DMS 273 treated with DMSO at 0.1 percent for 48 hours (cell line): ENCODE results near the gene ATP5F1E.
"Not testable (repeated sequence)": the region's sequence is repeated elsewhere in the genome, so short reads cannot be mapped to it uniquely, and the experiment has no call there.

Experiments used
- DNase-seq: peaks from one replicate; lab custom pipeline; 2025; lab: John Stamatoyannopoulos, UW

Gene ATP5F1E

DNA sequence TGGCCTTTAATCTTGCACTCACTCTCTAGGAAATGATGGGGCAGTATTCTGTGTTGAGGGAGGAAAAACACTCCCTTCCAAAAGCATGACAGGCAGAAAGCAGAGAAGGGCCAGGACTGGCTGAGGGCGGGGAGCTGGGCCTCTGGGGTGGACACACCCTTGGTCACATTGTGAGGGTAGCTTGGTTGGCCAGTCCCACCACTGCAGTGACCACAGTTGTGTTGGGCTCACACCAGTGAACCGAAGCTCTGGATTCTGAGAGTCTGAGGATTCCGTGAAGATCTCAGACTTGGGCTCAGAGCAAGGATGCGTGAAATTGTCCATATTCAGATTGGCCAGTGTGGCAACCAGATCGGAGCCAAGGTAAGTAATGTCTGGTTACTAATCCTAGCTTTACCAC, 12.9 kb downstream of the ATP5F1E start, which contains the start of gene TUBB1:
TUBB1 (plus strand) TSS at position 213 of the 400 bp plus-strand sequence; CDS start at position 307, 94 bp downstream.
- no peak for DNase-seq

DNA sequence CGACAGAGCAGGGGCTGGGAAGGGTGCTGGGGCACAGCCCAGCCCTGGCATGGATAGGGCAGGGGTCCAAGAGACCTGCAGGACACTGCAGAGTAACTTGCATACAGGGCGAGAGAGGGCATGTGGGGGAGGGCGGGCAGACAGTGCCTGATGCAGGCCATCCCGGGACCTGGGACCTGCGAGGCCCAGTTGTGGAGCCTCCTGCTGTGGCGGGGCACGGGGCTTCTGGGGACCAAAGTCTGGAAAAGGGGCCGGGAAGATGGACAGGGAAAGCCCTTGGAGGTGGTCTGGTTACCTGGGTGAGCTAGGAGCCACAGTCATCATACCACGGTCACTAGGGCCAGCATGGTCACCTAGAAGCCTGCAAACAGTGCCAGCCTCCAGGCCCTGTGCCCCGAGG, 13.3 kb downstream of the ATP5F1E start:
- no peak for DNase-seq

DNA sequence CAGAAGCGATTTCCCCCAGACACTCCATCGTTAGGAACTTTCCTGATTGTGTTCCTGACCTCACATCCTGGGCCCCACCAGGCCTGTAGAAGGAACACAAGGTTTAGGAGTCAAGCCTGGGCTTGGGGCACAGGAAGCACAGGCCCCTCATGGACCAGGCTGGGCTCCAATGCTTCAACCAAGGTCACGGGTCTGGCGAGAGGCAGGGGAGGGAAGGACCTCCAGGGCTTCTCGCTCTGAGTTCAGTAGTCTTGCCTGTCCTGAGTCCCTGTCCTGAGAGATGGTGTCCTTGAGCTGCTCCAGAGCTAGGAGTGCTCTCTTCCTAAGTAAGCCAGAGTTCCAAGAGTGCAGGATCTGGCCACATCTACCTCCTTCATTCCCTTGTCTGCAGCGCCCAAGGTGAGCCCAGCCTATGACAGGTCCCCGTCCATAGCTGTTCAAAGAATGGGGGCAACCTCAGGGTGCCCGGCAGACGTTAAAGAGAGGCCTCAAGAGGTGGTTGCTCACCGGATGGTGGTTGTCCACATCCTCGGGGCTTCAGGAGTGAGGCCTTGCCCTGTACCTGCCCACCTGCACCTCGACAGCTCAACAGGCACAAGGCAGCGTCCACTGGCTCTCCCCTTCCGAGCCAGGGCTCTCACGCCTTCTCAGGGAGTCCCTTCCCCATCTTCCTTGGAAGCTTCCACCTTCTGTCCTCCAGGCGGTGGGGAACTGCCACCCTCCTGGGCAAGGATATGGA, 14.5 kb downstream of the ATP5F1E start:
- DNase-seq, result no peak

DNA sequence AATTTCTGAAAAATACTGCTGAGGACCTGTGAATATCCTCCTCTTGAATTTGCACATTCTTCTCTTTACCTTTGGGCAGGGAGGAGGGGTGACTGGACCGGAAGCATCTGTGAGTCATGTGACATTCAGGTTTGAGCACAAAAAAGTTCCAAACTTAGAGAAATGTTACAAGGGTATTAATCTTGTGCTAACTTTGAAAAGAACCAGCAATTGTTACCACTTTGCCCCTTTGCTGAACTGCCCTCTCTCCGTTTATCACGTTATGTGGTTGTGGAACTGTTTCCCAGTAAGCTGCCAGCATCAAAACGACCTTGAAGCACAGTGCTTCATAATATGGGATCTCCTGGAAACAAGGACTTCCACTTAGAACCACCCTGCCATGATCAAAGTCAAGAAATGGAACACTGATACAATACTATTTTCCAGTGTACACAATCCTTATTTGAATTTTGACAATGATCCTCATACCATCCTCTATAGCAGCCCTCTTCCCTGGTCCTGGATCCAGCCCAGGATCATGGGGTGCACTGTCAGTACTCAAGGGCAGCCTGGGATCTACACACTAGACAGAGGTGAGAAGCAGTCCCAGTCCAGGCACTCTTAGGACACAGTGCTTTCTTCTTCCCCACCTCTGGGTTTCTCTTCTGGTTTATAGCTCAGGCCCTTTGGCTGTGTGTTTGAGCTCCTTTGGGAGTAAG, 15.2 kb downstream of the ATP5F1E start:
- DNase-seq, result no peak

GRCh38 chr20:59015812-59016711, 16.1 kb downstream of the ATP5F1E start:
- DNase-seq, result no peak

- no peak for DNase-seq
Measured at GRCh38 chr20:59015411-59015810, 16.7 kb downstream of the ATP5F1E start.

GRCh38 chr20:59014680-59015389, 17.3 kb downstream of the ATP5F1E start:
- no peak for DNase-seq

GRCh38 chr20:59013959-59014608, 18.1 kb downstream of the ATP5F1E start:
- DNase-seq, result no peak

DNA sequence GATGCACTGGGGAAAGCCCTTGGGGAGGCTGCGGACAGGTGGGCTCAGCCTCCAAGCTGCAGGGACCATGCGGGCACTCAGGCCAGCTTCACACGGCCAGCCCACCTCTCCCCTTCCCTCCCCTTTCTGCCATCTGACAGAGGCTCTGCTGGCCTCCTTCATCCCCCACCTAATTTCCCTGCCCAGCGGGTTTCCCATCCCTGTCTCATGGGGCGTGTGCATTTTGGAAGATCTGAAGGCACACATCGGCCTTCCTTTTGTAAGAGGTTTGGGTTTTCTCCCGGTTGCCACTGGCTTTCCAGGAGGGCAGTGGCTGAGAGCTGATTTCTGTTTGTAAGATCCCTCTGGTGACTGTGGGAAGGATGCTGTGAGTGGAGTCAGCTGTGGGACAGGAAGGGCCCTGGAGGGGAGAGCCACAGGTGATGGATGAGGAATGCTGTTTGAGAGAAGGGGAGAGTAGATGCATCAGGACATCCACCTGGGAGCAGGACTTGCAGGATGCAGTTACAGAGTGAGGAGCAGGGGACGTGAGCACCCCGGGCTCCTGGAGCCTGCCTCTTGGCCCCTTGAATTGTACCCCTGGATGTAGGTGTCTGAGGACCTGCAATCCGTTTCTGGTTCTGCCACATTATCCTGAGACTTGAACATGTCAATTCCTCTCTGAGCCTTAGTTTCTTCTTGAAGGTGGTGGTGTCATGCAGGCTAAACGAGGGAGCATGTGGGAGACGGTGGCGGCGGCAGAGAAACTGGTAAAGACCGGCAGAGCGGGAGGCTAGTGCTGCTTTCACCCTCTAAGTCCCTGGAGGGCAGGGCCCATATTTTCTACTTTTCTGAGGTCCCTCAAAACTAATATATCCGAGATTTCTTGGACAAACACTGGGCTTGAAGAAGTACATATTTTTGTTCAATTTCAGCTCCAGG, 18.8 kb downstream of the ATP5F1E start:
- DNase-seq, result no peak

DNA sequence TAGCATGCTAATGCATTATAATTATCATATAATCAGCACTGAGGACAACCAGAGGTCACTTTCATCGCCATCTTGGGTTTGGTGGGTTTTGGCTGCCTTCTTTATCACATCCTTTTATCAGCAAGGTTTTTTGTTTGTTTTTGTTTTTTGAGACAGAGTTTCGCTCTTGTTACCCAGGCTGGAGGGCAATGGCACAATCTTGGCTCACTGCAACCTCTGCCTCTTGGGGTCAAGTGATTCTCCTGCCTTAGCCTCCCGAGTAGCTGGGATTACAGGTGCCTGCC, 20.3 kb downstream of the ATP5F1E start:
- not testable (repeated sequence) for DNase-seq

DNA sequence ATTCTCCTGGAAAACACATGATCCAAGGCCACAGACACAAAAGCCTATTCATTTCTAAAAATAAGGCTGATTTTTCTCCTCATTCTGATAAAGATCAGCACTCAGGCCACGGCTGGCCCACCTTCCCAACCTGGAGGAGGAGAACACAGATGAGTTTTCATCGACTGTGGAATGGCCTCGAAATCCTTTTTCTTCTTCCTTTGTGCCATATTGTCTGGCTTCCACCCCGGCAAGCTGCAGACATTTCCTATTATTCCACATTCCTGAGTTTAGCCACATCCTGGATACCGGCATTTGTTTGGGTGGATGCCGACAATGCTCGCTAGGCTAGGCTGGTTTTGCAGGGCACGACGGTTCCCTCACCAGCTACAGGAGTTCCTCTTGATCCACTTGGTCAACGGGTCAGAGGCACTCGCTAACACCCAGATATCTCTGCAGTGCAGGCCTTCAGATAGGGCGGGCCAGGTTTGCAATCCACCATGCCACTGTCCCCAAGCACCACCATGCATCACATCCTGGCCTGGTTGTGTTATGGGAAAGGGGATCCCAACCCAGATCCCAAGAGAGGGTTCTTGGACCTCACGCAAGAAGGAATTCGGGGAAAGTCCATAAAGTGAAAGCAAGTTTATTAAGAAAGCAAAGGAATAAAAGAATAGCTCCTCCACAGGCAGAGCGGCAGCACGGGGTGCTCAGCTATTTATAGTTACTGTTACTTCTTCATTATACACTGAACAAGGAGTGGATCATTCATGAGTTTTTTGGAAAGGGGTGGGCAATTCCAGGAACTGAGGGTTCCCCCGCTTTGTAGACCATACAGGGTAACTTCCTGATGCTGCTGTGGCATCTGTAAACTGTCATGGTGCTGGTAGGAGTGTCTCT, 20.9 kb downstream of the ATP5F1E start:
- DNase-seq, result no peak

- DNase-seq, result no peak
Measured at GRCh38 chr20:59010321-59010994, 21.7 kb downstream of the ATP5F1E start.

- no peak for DNase-seq
Measured at GRCh38 chr20:59008715-59009336, 23.3 kb downstream of the ATP5F1E start.

GRCh38 chr20:59007665-59008511, 24.2 kb downstream of the ATP5F1E start:
- no peak for DNase-seq

- DNase-seq, result no peak
Measured at GRCh38 chr20:59006864-59007664, 25.1 kb downstream of the ATP5F1E start, which contains the start of gene CTSZ. Gene CTSZ (minus strand): TSS chr20:59007254. CDS start chr20:59007128, 126 bp downstream.

GRCh38 chr20:59006167-59006863, 25.8 kb downstream of the ATP5F1E start:
- no peak for DNase-seq
